ENCODE results near the gene P4HTM. TPM values are rescaled to one million over a fixed set of nuclear protein-coding genes. Genes with fewer than 3 reads are reported as not detected.

P4HTM gene, protein sequence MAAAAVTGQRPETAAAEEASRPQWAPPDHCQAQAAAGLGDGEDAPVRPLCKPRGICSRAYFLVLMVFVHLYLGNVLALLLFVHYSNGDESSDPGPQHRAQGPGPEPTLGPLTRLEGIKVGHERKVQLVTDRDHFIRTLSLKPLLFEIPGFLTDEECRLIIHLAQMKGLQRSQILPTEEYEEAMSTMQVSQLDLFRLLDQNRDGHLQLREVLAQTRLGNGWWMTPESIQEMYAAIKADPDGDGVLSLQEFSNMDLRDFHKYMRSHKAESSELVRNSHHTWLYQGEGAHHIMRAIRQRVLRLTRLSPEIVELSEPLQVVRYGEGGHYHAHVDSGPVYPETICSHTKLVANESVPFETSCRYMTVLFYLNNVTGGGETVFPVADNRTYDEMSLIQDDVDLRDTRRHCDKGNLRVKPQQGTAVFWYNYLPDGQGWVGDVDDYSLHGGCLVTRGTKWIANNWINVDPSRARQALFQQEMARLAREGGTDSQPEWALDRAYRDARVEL
- 36.5 and 58.7 TPM in 2 replicates for total RNA-seq

DNA sequence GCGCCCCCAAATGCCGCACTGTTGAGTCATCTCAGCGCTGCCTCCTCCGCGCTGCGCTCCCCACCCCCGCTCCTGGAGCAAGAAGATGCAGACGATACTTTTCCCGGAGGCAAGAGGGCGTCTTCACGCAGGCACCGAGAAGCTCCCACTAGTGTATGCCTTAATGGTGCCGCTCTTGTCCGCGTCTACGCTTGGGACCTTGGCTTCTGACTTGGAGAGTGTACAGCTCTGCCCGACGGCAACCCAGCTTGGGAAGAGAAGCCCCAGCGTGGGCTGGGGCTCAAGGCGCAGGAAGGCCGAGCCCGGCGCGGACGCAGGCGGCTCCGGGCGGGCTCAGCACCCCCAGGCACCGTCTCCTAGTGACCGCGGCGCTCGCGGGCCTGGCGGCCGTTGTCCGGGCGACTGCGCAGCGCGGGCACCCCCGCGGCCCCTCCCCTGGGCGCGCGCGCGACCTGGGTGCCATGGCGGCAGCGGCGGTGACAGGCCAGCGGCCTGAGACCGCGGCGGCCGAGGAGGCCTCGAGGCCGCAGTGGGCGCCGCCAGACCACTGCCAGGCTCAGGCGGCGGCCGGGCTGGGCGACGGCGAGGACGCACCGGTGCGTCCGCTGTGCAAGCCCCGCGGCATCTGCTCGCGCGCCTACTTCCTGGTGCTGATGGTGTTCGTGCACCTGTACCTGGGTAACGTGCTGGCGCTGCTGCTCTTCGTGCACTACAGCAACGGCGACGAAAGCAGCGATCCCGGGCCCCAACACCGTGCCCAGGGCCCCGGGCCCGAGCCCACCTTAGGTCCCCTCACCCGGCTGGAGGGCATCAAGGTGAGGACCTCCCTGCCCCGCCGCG lies at the start of gene P4HTM:
P4HTM (plus strand) TSS at position 446 of the 840 bp plus-strand sequence; CDS start at position 462, 16 bp downstream.

DNA sequence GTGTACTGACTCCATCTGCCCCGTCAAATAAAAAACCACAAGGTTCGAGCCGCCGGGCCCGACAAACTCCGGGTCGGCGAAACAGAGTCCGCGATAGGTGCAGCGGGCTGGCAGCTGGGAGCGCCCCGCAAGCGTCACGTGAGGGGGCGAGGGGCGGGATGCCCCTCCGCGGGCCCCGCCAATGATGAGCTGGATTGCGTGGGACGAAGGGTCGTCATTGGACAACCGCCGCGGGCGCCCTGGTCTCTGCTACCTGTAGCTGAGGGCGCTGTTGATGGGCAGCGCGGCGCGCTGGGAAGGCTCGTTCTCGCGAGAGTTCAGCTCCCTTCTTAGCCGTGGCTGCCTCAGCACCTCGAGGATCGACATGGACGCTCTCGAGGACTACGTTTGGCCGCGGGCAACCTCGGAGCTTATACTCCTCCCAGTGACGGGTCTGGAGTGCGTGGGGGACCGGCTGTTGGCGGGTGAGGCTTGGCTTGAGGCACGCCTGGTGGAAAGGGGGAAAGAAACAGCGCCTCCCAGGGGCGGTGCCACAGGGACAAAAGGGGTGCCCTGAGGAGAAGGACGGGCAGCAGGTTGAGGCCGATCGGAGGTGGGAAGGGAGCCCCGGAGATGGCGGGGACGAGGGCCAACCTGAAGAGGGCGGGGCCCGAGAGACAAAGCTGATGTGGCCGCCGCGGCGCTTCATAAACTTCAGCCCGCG lies 17.2 kb downstream of the P4HTM start, which contains the start of gene WDR6:
WDR6 (plus strand) TSS at position 324 of the 703 bp plus-strand sequence; CDS start at position 365, 41 bp downstream.

DNA sequence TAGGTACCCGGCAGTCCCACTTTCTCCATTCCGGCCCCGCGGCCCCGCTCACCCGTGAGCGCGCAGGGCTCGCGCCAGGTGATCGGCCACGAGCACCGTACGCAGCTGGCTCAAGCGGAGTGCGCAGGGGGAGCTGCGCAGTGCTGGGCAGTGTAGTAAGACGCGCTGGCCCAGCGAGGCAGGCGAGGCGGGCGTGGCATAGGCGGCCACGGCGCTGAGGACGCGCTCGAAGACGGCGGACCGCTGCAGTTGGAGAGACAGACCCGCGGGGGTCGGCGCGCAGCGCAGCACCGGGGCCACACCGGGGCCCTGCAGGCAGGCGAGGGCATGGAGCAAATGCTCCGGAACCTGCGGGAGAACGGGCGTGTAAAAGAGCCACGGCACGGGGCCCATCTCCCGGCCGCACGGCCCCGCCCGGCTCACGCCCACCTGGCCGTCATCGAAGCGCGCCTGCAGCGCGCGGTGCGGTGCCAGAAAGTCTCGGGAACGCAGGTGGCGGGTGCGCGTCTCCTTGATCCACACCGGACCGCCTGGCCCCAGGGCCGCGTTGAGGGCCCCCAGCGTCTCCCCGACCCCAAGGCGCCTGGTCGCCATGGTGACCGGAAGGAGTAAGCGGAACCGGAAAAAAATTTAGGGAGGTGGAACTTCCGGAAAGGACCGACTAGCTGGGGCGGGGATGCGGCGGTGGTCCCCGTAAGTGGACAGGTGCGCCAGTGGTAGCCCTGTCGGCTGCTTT lies 28.1 kb downstream of the P4HTM start, which contains the start of gene DALRD3:
DALRD3 (minus strand) TSS at position 610 of the 736 bp plus-strand sequence; CDS start at position 594, 16 bp downstream.

DNA sequence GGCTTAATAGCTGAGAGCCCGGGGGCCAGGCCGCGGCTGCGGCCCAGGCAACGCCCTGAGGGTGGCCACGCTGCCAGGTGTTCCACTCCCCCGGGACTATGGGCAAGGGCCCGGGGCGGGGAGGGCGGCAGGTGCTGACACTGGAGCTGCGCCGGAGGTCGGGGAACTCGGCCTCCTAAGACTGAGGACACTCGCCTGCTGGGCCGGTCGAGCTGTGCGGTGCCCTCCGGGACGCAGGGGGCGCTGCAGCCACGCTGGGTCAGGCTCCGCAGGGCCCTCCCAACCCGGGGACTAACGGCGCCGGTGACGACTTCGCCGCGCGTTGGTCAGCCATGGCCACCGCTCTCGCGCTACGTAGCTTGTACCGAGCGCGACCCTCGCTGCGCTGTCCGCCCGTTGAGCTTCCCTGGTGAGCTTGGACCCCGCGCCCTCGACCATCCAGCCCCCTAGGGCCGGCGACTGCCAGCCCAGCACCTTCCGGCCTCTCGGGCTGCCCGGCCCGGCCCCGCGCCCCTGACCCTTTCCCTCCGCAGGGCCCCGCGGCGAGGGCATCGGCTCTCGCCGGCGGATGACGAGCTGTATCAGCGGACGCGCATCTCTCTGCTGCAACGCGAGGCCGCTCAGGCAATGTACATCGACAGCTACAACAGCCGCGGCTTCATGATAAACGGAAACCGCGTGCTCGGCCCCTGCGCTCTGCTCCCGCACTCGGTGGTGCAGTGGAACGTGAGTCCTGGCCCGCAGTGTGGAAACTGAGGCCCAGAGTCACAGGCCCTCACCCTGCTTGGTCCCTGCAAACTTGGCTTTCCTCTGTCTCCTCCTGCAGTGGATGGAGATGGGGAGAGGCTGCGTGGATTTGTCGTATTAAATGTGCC lies 32.0 kb downstream of the P4HTM start, which contains the start of gene NDUFAF3:
NDUFAF3 (plus strand) TSS at position 309 of the 875 bp plus-strand sequence; CDS start at position 333, 24 bp downstream.

DNA sequence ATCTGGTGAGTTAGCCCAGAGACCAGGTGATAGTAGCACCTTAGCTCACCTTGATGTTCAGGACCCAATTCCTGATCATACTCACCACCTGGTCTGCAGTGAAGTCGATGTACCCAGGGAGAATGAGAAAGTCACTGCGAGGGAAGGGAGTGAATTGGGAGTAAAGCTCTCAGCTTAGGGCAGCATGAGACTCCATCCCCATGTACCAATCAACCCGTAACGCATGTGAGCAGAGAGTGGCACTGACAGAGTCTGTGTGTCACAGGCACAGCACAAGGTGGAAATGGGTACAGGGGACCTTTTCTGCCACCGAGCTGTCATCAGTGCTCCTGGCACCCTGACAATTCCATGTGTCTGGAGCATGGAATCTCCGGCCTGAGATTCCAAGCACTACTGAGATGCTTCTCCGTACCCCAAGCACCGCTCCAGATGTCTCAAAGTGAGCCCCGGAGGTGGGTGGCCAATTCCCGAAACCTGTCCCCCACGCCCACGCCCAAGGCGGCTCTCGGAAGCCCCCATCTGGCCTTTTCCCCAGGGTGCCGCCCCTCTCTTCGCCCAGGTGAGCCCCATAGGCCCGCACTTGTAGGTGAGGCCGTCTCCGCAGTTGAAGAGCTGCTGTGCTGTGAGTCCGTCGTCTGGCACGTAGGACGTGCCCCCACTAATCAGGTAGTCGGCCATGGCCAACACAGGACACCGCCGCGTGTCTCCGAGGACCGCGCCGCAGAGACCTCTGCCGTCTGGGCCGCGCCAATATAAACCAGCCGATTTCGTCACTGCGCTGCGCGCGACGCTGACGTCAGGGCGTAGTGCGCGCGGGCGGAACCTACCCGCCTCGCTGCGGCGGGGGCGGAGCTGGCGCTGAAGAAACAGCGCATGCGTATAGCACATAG lies 38.9 kb downstream of the P4HTM start, which contains the start of gene IMPDH2:
IMPDH2 (minus strand) TSS at position 726 of the 890 bp plus-strand sequence; CDS start at position 678, 48 bp downstream.

Other genes with a start within 250 kb of the P4HTM start
- gene PRKAR2A, start 142.4 kb upstream of the P4HTM start, total RNA-seq = 34.9 and 35.9 TPM in 2 replicates
- gene SLC25A20, start 91.4 kb upstream of the P4HTM start, total RNA-seq = 18.5 and 28.8 TPM in 2 replicates
- gene ARIH2, start 71.4 kb upstream of the P4HTM start, total RNA-seq = 64.4 and 72.0 TPM in 2 replicates
- 75.3 and 99.4 TPM in 2 replicates for gene WDR6, start 17.1 kb downstream of the P4HTM start, total RNA-seq
- gene DALRD3, start 28.3 kb downstream of the P4HTM start, total RNA-seq = 63.6 and 66.0 TPM in 2 replicates
- gene NDUFAF3, start 31.9 kb downstream of the P4HTM start, total RNA-seq = 67.8 and 109 TPM in 2 replicates
- gene IMPDH2, start 39.2 kb downstream of the P4HTM start, total RNA-seq = 335 and 458 TPM in 2 replicates
- gene QRICH1, start 103.8 kb downstream of the P4HTM start, total RNA-seq = 82.6 and 82.7 TPM in 2 replicates
- 319 and 442 TPM in 2 replicates for gene QARS1, start 114.5 kb downstream of the P4HTM start, total RNA-seq
- 64.4 and 72.6 TPM in 2 replicates for gene USP19, start 130.6 kb downstream of the P4HTM start, total RNA-seq
- 580 and 1,305 TPM in 2 replicates for gene LAMB2, start 142.8 kb downstream of the P4HTM start, total RNA-seq
- 21.8 and 31.1 TPM in 2 replicates for gene CCDC71, start 176.1 kb downstream of the P4HTM start, total RNA-seq
- gene KLHDC8B, start 181.4 kb downstream of the P4HTM start, total RNA-seq = 43.6 and 58.7 TPM in 2 replicates